Keratinocyte (primary cell): ENCODE results near the gene CDKAL1. TPM values are rescaled to one million over a fixed set of nuclear protein-coding genes. Genes with fewer than 3 reads are reported as not detected.

Experiments used
- DNase-seq: peaks from one replicate; pipeline ENCODE4 v3.0.0-alpha.2; 2011; ENCODE audit warnings: low read depth, missing footprints, low spot score
- FAIRE-seq: peaks from 2 replicates; lab custom pipeline; 2011; peaks lifted over from hg19 to GRCh38; lab: Jason Lieb, UNC
- H2AFZ ChIP-seq: 2 replicates; pipeline ENCODE4 v1.6.0; 2012; ENCODE audit warnings: low read length, control low read depth, inconsistent platforms; ENCODE audit not compliant: control insufficient read depth
- H3K27ac ChIP-seq: 2 replicates; pipeline ENCODE4 v1.5.1; 2011; ENCODE audit warnings: low read length; ENCODE audit not compliant: control insufficient read depth, insufficient read depth
- H3K27me3 ChIP-seq: 3 replicates; pipeline ENCODE4 v1.6.0; 2011; ENCODE audit warnings: low read length; ENCODE audit not compliant: control insufficient read depth, insufficient read depth; ENCODE audit errors: extremely low read depth
- H3K36me3 ChIP-seq, 2 experiments: 2 replicates in 1 of 2; 3 replicates in 1 of 2; pipeline ENCODE4 v1.5.1; 2011; ENCODE audit warnings: low read length in 2 of 2, mild to moderate bottlenecking in 1 of 2; ENCODE audit not compliant: control insufficient read depth in 2 of 2, insufficient read depth in 2 of 2; ENCODE audit errors: extremely low read depth in 1 of 2
- H3K4me1 ChIP-seq: 3 replicates; pipeline ENCODE4 v1.5.1; 2011; ENCODE audit warnings: low read length; ENCODE audit not compliant: control insufficient read depth, insufficient read depth; ENCODE audit errors: extremely low read depth
- H3K4me2 ChIP-seq: 3 replicates; pipeline ENCODE4 v1.6.0; 2011; ENCODE audit warnings: low read depth, low read length; ENCODE audit not compliant: control insufficient read depth, insufficient read depth; ENCODE audit errors: extremely low read depth
- H3K4me3 ChIP-seq, 3 experiments: fragments of 200-600 bp in 1 of 3; sonication (generic) in 1 of 3; 2 replicates in 2 of 3; 3 replicates in 1 of 3; pipeline ENCODE4 v1.5.1; 2011 to 2016; ENCODE audit warnings: low read length in 3 of 3, mild to moderate bottlenecking in 3 of 3, control low read depth in 2 of 3, inconsistent platforms in 1 of 3, low read depth in 1 of 3, mixed read lengths in 1 of 3, mixed run types in 1 of 3, moderate library complexity in 1 of 3; ENCODE audit not compliant: control insufficient read depth in 2 of 3, insufficient read depth in 2 of 3; ENCODE audit errors: extremely low read depth in 1 of 3
- H3K79me2 ChIP-seq: 2 replicates; pipeline ENCODE4 v1.6.0; 2012; ENCODE audit warnings: low read length; ENCODE audit not compliant: control insufficient read depth, insufficient read depth
- H3K9ac ChIP-seq: 3 replicates; pipeline ENCODE4 v1.6.0; 2011; ENCODE audit warnings: low read length; ENCODE audit not compliant: control insufficient read depth, insufficient read depth; ENCODE audit errors: extremely low read depth
- H3K9me1 ChIP-seq: 3 replicates; pipeline ENCODE4 v1.6.0; 2011; ENCODE audit warnings: low read length; ENCODE audit not compliant: control insufficient read depth, insufficient read depth; ENCODE audit errors: extremely low read depth
- H3K9me3 ChIP-seq: 2 replicates; pipeline ENCODE4 v1.5.1; 2012; ENCODE audit warnings: low read depth, low read length; ENCODE audit not compliant: control insufficient read depth
- H4K20me1 ChIP-seq: 3 replicates; pipeline ENCODE4 v1.6.0; 2011; ENCODE audit warnings: low read length; ENCODE audit not compliant: control insufficient read depth, insufficient read depth; ENCODE audit errors: extremely low read depth
- EZH2 ChIP-seq: IDR thresholded peaks from one replicate; pipeline ENCODE4 v1.6.1; 2012; ENCODE audit warnings: inconsistent platforms, mild to moderate bottlenecking, low read length, moderate library complexity
- dilution Hi-C: fragments of 300-500 bp; cut with MboI; formaldehyde crosslinking; loops from one replicate; pipeline ENCODE4 v1.7.0; 2020; ENCODE audit warnings: low sequenced_read_pairs; ENCODE audit not compliant: extremely low pct_ligation_motif_present
- polyA plus RNA-seq, 5 experiments: library from polyadenylated mRNA; depleted of rRNA in 3 of 5; stranded (reverse) in 3 of 5; stranded (forward) in 1 of 5; unstranded in 1 of 5; fragments of >200 nt; gene quantifications; 1 replicate in 1 of 5; 2 replicates in 3 of 5; 3 replicates in 1 of 5; pipeline versions ENCODE4 v1.2.1 to v1.2.3, GENCODE V29; 2011 to 2012; ENCODE audit warnings: missing spikeins in 2 of 5, low read depth in 1 of 5, low replicate concordance in 1 of 5
- TF ChIP-seq, protein P1 (sequence below), 3 experiments: IDR thresholded peaks in 1 of 3; conservative IDR thresholded peaks in 1 of 3; optimal IDR thresholded peaks in 1 of 3; 2 replicates in 2 of 3; 3 replicates in 1 of 3; pipeline versions ENCODE3 to v1.5.1; 2011; ENCODE audit warnings: low read length in 3 of 3, mild to moderate bottlenecking in 3 of 3, moderate library complexity in 2 of 3, control low read depth in 1 of 3, inconsistent platforms in 1 of 3; ENCODE audit not compliant: insufficient read depth in 2 of 3; ENCODE audit errors: extremely low read depth in 1 of 3

The CDKAL1 gene
- polyA plus RNA-seq, 1 donor (not counting 4 experiments of a cell fraction or from before 2014, with no cell fraction given) = 5.6 TPM

DNA sequence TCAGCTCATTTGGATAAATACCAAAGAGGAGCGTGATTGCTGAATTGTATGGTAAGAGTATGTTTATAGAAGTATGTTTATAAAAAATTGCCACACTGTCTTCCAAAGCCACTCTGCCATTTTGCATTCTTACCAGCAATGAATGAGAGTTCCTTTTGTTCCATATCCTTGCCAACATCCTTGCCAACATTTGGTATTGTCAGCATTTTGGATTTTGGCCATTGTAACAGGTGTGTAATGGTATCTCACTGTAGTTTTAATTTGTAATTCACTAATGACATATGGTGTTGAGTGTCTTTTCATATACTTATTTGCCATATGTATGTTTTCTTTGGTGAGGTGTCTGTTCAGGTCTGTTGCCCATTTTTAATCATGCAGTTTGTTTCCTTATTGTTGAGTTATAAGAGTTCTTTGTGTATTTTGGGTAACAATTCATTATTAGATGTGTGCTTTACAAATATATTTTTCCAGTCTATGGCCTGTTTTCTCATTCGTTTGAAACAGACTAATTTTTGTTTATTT lies 539.1 kb downstream of the CDKAL1 start:
- FAIRE-seq (no peak), DNase-seq (no peak)
- Histone ChIP-seq H3K9me3 (no peaks in the 10 kb centered on the region), H2AFZ (no peak overlapping the region), H4K20me1 (no peaks in the 10 kb centered on the region), H3K4me3 (no peak overlapping the region), H3K27ac (no peak overlapping the region), H3K9me1 (no peaks in the 10 kb centered on the region), H3K4me1 (no peaks in the 10 kb centered on the region), H3K27me3 (no peaks in the 10 kb centered on the region), H3K4me2 (no peak overlapping the region), H3K9ac (no peak overlapping the region), H3K79me2 (no peaks in the 10 kb centered on the region), H3K36me3 (no peaks in the 10 kb centered on the region)
- TF ChIP-seq EZH2 = no peak
- TF ChIP-seq, protein P1, sequence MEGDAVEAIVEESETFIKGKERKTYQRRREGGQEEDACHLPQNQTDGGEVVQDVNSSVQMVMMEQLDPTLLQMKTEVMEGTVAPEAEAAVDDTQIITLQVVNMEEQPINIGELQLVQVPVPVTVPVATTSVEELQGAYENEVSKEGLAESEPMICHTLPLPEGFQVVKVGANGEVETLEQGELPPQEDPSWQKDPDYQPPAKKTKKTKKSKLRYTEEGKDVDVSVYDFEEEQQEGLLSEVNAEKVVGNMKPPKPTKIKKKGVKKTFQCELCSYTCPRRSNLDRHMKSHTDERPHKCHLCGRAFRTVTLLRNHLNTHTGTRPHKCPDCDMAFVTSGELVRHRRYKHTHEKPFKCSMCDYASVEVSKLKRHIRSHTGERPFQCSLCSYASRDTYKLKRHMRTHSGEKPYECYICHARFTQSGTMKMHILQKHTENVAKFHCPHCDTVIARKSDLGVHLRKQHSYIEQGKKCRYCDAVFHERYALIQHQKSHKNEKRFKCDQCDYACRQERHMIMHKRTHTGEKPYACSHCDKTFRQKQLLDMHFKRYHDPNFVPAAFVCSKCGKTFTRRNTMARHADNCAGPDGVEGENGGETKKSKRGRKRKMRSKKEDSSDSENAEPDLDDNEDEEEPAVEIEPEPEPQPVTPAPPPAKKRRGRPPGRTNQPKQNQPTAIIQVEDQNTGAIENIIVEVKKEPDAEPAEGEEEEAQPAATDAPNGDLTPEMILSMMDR (optimal IDR thresholded peaks at IDR 0.05 in 1 of 3, IDR thresholded peaks at IDR 0.05 in 1 of 3, conservative IDR thresholded peaks at IDR 0.05 in 1 of 3; ENCODE audit: extremely low read depth in 1 of 3, insufficient read depth in 2 of 3, low read length in 3 of 3) = no peak
- dilution Hi-C loops = no loop called here

DNA sequence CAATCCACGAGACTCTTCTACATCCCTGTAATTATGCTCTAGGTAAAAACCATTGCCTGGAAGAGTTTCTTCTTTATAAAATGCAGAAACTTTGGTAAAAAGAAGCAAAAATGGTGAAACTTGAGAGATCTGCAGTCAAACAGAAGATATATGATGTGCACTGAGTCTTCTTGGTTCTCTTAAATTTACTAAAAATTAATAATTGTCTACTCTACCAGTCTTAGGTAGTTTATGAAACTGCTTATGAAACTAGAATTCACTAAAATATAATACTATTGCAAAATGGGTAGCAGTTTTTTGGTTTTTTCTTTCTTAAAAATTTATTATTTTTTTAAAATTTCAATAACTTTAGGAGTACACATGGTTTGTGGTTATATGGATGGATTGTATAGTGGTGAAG lies 540.2 kb downstream of the CDKAL1 start:
- no peaks in the 10 kb centered on the region for H4K20me1 ChIP-seq
- no peak overlapping the region for H3K9ac ChIP-seq
- H3K9me1 ChIP-seq = no peaks in the 10 kb centered on the region
- H3K4me1 ChIP-seq = no peaks in the 10 kb centered on the region
- H3K9me3 ChIP-seq = no peaks in the 10 kb centered on the region
- dilution Hi-C loops = no loop called here
- H2AFZ ChIP-seq = no peak overlapping the region
- H3K36me3 ChIP-seq = no peaks in the 10 kb centered on the region
- FAIRE-seq (no peak), DNase-seq (no peak)
- no peaks in the 10 kb centered on the region for H3K79me2 ChIP-seq
- H3K4me2 ChIP-seq = no peak overlapping the region
- H3K27me3 ChIP-seq = no peaks in the 10 kb centered on the region
- no peak overlapping the region for H3K4me3 ChIP-seq
- TF ChIP-seq EZH2 = no peak
- TF ChIP-seq, protein P1 (optimal IDR thresholded peaks at IDR 0.05 in 1 of 3, IDR thresholded peaks at IDR 0.05 in 1 of 3, conservative IDR thresholded peaks at IDR 0.05 in 1 of 3; ENCODE audit: extremely low read depth in 1 of 3, insufficient read depth in 2 of 3, low read length in 3 of 3) = no peak
- H3K27ac ChIP-seq = no peak overlapping the region
